ENCODE results near the gene CDC42BPG. TPM values are rescaled to one million over a fixed set of nuclear protein-coding genes. Genes with fewer than 3 reads are reported as not detected.

The CDC42BPG gene
- total RNA-seq, 1 experiment from 2014 or later, result 0.03 TPM

Other genes with a start within 250 kb of the CDC42BPG start
- not detected in 2 replicates for gene NRXN2, start 121.5 kb downstream of the CDC42BPG start, total RNA-seq (2014; rRNA removed; shearing (Covaris generic))
- gene RASGRP2, start 100.5 kb downstream of the CDC42BPG start, total RNA-seq (2014; rRNA removed; shearing (Covaris generic)), result 0.08 and 3.1 TPM in 2 replicates
- 0.45 TPM in 1 of 2 replicates, not detected in the other for gene PYGM, start 84.7 kb downstream of the CDC42BPG start, total RNA-seq (2014; rRNA removed; shearing (Covaris generic))
- gene SF1, start 66.1 kb downstream of the CDC42BPG start, total RNA-seq (2014; rRNA removed; shearing (Covaris generic)), result 154 and 170 TPM in 2 replicates
- gene MAP4K2, start 41.4 kb downstream of the CDC42BPG start, total RNA-seq (2014; rRNA removed; shearing (Covaris generic)), result 19.2 and 22.9 TPM in 2 replicates
- 13.8 and 22.0 TPM in 2 replicates for gene MEN1, start 34.1 kb downstream of the CDC42BPG start, total RNA-seq (2014; rRNA removed; shearing (Covaris generic))
- 75.2 and 85.7 TPM in 2 replicates for gene EHD1, start 34.0 kb upstream of the CDC42BPG start, total RNA-seq (2014; rRNA removed; shearing (Covaris generic))
- 22.5 and 23.2 TPM in 2 replicates for gene ATG2A, start 72.6 kb upstream of the CDC42BPG start, total RNA-seq (2014; rRNA removed; shearing (Covaris generic))
- gene PPP2R5B, start 80.0 kb upstream of the CDC42BPG start, total RNA-seq (2014; rRNA removed; shearing (Covaris generic)), result 20.6 and 30.6 TPM in 2 replicates
- not detected in 2 replicates for gene GPHA2, start 91.2 kb upstream of the CDC42BPG start, total RNA-seq (2014; rRNA removed; shearing (Covaris generic))
- not detected in 2 replicates for gene MAJIN, start 127.5 kb upstream of the CDC42BPG start, total RNA-seq (2014; rRNA removed; shearing (Covaris generic))
- not detected in 2 replicates for gene BATF2, start 152.3 kb upstream of the CDC42BPG start, total RNA-seq (2014; rRNA removed; shearing (Covaris generic))
- gene ARL2, start 169.5 kb upstream of the CDC42BPG start, total RNA-seq (2014; rRNA removed; shearing (Covaris generic)), result 155 and 222 TPM in 2 replicates
- 35.3 and 36.9 TPM in 2 replicates for gene SNX15, start 182.8 kb upstream of the CDC42BPG start, total RNA-seq (2014; rRNA removed; shearing (Covaris generic))
- gene SAC3D1, start 196.6 kb upstream of the CDC42BPG start, total RNA-seq (2014; rRNA removed; shearing (Covaris generic)), result 35.8 and 69.9 TPM in 2 replicates
- gene NAALADL1, start 213.9 kb upstream of the CDC42BPG start, total RNA-seq (2014; rRNA removed; shearing (Covaris generic)), result not detected in 2 replicates
- gene CDCA5, start 239.4 kb upstream of the CDC42BPG start, total RNA-seq (2014; rRNA removed; shearing (Covaris generic)), result 90.2 and 124 TPM in 2 replicates
- 63.7 and 91.9 TPM in 2 replicates for gene ZFPL1, start 239.6 kb upstream of the CDC42BPG start, total RNA-seq (2014; rRNA removed; shearing (Covaris generic))